HepG2 (cell line): ENCODE measurements around the gene ZNF468. TPM values are rescaled to one million over a fixed set of nuclear protein-coding genes. Genes with fewer than 3 reads are reported as not detected.
"Not testable (repeated sequence)": the region's sequence is repeated elsewhere in the genome, so short reads cannot be mapped to it uniquely, and the experiment has no call there.

Experiments used
- ATAC-seq: fragments of 200-7000 bp; cut with Tn5 transposase; 3 replicates; pipeline ENCODE4 v1.9.1; 2020; ENCODE audit warnings: mild to moderate bottlenecking, moderate library complexity
- BruUV-seq: library from RNA; stranded (reverse); fragments of 400-500 nt; replicated peaks from 2 replicates; lab custom pipeline; 2021; lab: Mats Ljungman, UMichigan
- CTCF ChIA-PET: fragments of 300-600 bp; formaldehyde crosslinking; extraction: SDS; loops from one replicate; lab custom pipeline; 2021; ENCODE audit warnings: low total read pairs, inconsistent platforms, low intra/inter-chr PET ratio; lab: Yijun Ruan, JAX
- POLR2A ChIA-PET: fragments of 350-600 bp; sonication (Branson Sonifier 250); formaldehyde crosslinking; loops from one replicate; lab custom pipeline; 2020; ENCODE audit warnings: antibody characterized with exemption, inconsistent platforms; lab: Yijun Ruan, JAX
- DNase-seq: peaks from one replicate; pipeline ENCODE4 v3.0.0-alpha.2; 2015; ENCODE audit warnings: low spot score
- FAIRE-seq: peaks from 3 replicates; lab custom pipeline; 2011; peaks lifted over from hg19 to GRCh38; lab: Jason Lieb, UNC
- H2AFZ ChIP-seq: one replicate; pipeline ENCODE4 v1.6.1; 2011; ENCODE audit warnings: low read length, inconsistent platforms
- H3K27ac ChIP-seq: fragments of 300-600 bp; 3 replicates; pipeline ENCODE4 v1.8.0; 2011; ENCODE audit warnings: mixed run types, mild to moderate bottlenecking, mixed read lengths, low read length, inconsistent platforms; ENCODE audit not compliant: insufficient read depth; ENCODE audit errors: extremely low read length
- H3K27me3 ChIP-seq, 2 experiments: fragments of 200-600 bp in 1 of 2; 2 replicates in 1 of 2; 3 replicates in 1 of 2; pipeline versions ENCODE4 v1.6.0 to v1.8.0; 2011; ENCODE audit warnings: low read length in 2 of 2, mild to moderate bottlenecking in 2 of 2, moderate library complexity in 2 of 2, inconsistent platforms in 1 of 2; ENCODE audit not compliant: insufficient read depth in 2 of 2, control insufficient read depth in 1 of 2
- H3K36me3 ChIP-seq, 2 experiments: fragments of 200-600 bp in 1 of 2; replicated peaks in 1 of 2; 2 replicates in 1 of 2; 3 replicates in 1 of 2; pipeline versions ENCODE4 v1.5.1 to v1.8.0; 2011; ENCODE audit warnings: low read length in 2 of 2, inconsistent platforms in 1 of 2; ENCODE audit not compliant: insufficient read depth in 2 of 2, control insufficient read depth in 1 of 2
- H3K4me1 ChIP-seq: 2 replicates; pipeline ENCODE4 v1.5.1; 2012; ENCODE audit warnings: low read length, inconsistent platforms; ENCODE audit not compliant: insufficient read depth
- H3K4me2 ChIP-seq: 2 replicates; pipeline ENCODE4 v1.6.0; 2011; ENCODE audit warnings: low read depth, low read length, inconsistent platforms
- H3K4me3 ChIP-seq, 3 experiments: fragments of 200-600 bp in 1 of 3; sonication (generic), shearing (Covaris generic) in 1 of 3; replicated peaks in 1 of 3; 2 replicates each; pipeline ENCODE4 v1.5.1; 2011 to 2016; ENCODE audit warnings: low read length in 3 of 3, inconsistent platforms in 2 of 3, low read depth in 2 of 3, mild to moderate bottlenecking in 2 of 3, control low read depth in 1 of 3, mixed read lengths in 1 of 3; ENCODE audit not compliant: insufficient read depth in 1 of 3
- H3K79me2 ChIP-seq: one replicate; pipeline ENCODE4 v1.6.1; 2011; ENCODE audit warnings: low read length, inconsistent platforms; ENCODE audit not compliant: insufficient read depth
- H3K9ac ChIP-seq: 2 replicates; pipeline ENCODE4 v1.6.0; 2011; ENCODE audit warnings: mild to moderate bottlenecking, low read depth, low read length, inconsistent platforms; ENCODE audit not compliant: insufficient read depth
- H3K9me3 ChIP-seq: 2 replicates; pipeline ENCODE4 v1.5.1; 2012; ENCODE audit warnings: mild to moderate bottlenecking, low read length
- H4K20me1 ChIP-seq: 2 replicates; pipeline ENCODE4 v1.6.0; 2011; ENCODE audit warnings: inconsistent platforms, mild to moderate bottlenecking, low read length, moderate library complexity; ENCODE audit not compliant: insufficient read depth
- ZNF274 ChIP-seq: sonication (generic); formaldehyde crosslinking; IDR thresholded peaks from 2 replicates; pipeline ENCODE4 v1.5.1; 2020; ENCODE audit warnings: mild to moderate bottlenecking, missing genetic modification reagents
- WGBS: methylation state at CpG from one replicate; pipeline ENCODE4 v1.1.6; 2017; ENCODE audit warnings: low lambda C conversion rate; 5-methylcytosine and 5-hydroxymethylcytosine counted together
- in situ Hi-C: cut with HindIII; loops from 2 replicates; pipeline ENCODE4 v1.10.0; 2017; ENCODE audit warnings: low pct_unique_long_range_greater_than_20kb; ENCODE audit not compliant: extremely low pct_ligation_motif_present
- intact Hi-C: fragments of 100-400 bp; cut with micrococcal nuclease; formaldehyde crosslinking; loops from one replicate; pipeline ENCODE4 v1.10.0; 2022; ENCODE audit not compliant: unreplicated experiment
- polyA plus RNA-seq, 8 experiments: library from polyadenylated mRNA; depleted of rRNA in 3 of 8; stranded (reverse) in 7 of 8; unstranded in 1 of 8; fragments of >200 nt; fragmentation: Illumina TruSeq in 4 of 8; extraction: Trizol in 4 of 8; gene quantifications; 2 replicates each; pipeline versions ENCODE4 v1.2.1 to v1.2.3, GENCODE V29; 2011 to 2016; ENCODE audit warnings: low read depth in 4 of 8, missing spikeins in 1 of 8, mixed read lengths in 1 of 8; ENCODE audit not compliant: insufficient read depth in 1 of 8
- total RNA-seq, 5 experiments: library from RNA; depleted of rRNA; stranded (reverse); fragments of >200 nt; fragmentation: Illumina TruSeq; extraction: Trizol; gene quantifications; 2 replicates each; pipeline ENCODE4 v1.2.3, GENCODE V29; 2016; ENCODE audit warnings: low read depth in 1 of 5

The ZNF468 gene
- total and polyA plus RNA-seq, 2 of the 13 experiments (the other 11 are each of a cell fraction or from before 2014, with no cell fraction given) = 8.0 to 19.7 TPM

- H3K4me2 ChIP-seq, H2AFZ ChIP-seq, H3K27ac ChIP-seq, ATAC-seq, H3K4me1 ChIP-seq, POLR2A ChIA-PET, FAIRE-seq, intact Hi-C loops, H3K4me3 ChIP-seq, BruUV-seq, CTCF ChIA-PET, DNase-seq, H3K9ac ChIP-seq, H3K27me3 ChIP-seq, H3K79me2 ChIP-seq, in situ Hi-C loops, H4K20me1 ChIP-seq: not testable (repeated sequence)
- peaks cover 28 to 66% of the 10 kb centered on the region in 2 experiments for H3K36me3 ChIP-seq
- peaks cover 87% of the 10 kb centered on the region for H3K9me3 ChIP-seq
- peak; percentile 75; the same call in 1 of the 2 replicates for TF ChIP-seq ZNF274 (CRISPR knock-in tag)
- WGBS = 96% methylated on average over 9 of the region's 10 CpGs
Measured at GRCh38 chr19:52840825-52841465, 16.5 kb downstream of the ZNF468 start.

GRCh38 chr19:52834289-52834688 lies 23.1 kb downstream of the ZNF468 start:
- H3K79me2 ChIP-seq, POLR2A ChIA-PET, DNase-seq, intact Hi-C loops, FAIRE-seq, H3K36me3 ChIP-seq, H3K4me3 ChIP-seq, H4K20me1 ChIP-seq, H3K9ac ChIP-seq, H3K4me2 ChIP-seq, ATAC-seq, CTCF ChIA-PET, H3K27ac ChIP-seq, H2AFZ ChIP-seq, BruUV-seq, H3K27me3 ChIP-seq, in situ Hi-C loops: not testable (repeated sequence)
- peaks cover 49% of the 10 kb centered on the region for H3K9me3 ChIP-seq
- WGBS = 12% methylated on average over 1 of the region's 1 CpG
- peaks cover 15% of the 10 kb centered on the region for H3K4me1 ChIP-seq

DNA sequence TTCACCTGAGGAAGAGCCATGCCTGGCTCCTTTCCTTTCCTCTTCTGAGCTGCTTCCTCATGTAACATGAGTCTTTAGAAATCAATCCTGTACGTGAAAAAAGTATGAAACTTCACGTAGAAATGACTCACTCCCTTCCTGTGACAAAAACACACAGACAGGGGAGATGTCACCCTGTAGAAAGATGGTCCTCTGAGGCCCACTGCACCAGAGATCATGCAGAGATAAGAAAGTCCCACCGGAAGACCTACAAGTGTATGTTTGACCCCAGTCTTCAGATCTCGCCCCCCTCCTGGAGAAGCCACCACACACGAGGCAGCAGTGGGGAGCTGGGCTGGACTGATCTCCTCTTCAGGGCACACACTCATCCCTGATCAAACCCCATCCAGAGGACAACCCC lies 23.9 kb downstream of the ZNF468 start:
- DNase-seq, POLR2A ChIA-PET, H3K79me2 ChIP-seq, FAIRE-seq, H3K27me3 ChIP-seq, H3K27ac ChIP-seq, H4K20me1 ChIP-seq, H3K4me3 ChIP-seq, in situ Hi-C loops, H3K9ac ChIP-seq, BruUV-seq, H3K36me3 ChIP-seq, intact Hi-C loops, H2AFZ ChIP-seq, CTCF ChIA-PET, H3K4me2 ChIP-seq, ATAC-seq: not testable (repeated sequence)
- H3K9me3 ChIP-seq = peaks cover 42% of the 10 kb centered on the region
- WGBS = 15% methylated on average over 2 of the region's 5 CpGs
- H3K4me1 ChIP-seq = peaks cover 15% of the 10 kb centered on the region

- ATAC-seq, DNase-seq, H3K27me3 ChIP-seq, CTCF ChIA-PET, H3K4me3 ChIP-seq, FAIRE-seq, H3K4me2 ChIP-seq, H2AFZ ChIP-seq, H3K79me2 ChIP-seq, intact Hi-C loops, H4K20me1 ChIP-seq, BruUV-seq, H3K36me3 ChIP-seq, H3K9ac ChIP-seq, POLR2A ChIA-PET, in situ Hi-C loops: not testable (repeated sequence)
- H3K9me3 ChIP-seq = peaks cover 31% of the 10 kb centered on the region
- 69% methylated on average over 6 of the region's 7 CpGs for WGBS
- H3K27ac ChIP-seq = peak overlapping the region; percentile 52
- H3K4me1 ChIP-seq = peaks cover 15% of the 10 kb centered on the region
Measured at GRCh38 chr19:52829866-52830265, 27.6 kb downstream of the ZNF468 start.
